ENCODE results near the gene ABCD3. TPM values are rescaled to one million over a fixed set of nuclear protein-coding genes. Genes with fewer than 3 reads are reported as not detected.

The ABCD3 gene
- total and polyA plus RNA-seq, 2 of the 4 experiments (the other 2 are of a cell fraction) = 13.6 to 32.6 TPM

DNA sequence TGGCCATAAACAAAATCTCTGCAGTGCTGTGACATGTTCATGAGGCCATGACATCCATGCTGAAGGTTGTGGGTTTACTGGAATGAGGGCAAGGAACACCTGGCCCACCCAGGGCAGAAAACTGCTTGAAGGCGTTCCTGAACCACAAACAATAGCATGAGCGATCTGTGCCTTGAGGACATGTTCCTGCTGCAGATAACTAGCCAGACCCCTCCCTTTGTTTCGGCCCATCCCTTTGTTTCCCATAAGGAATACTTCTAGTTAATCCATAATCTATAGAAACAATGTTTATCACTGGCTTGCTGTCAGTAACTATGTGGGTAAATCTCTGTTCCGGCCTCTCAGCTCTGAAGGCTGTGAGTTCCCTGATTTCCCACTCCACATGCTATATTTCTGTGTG is 28.9 kb upstream of the ABCD3 start:
- H3K4me2 ChIP-seq (ENCODE audit: low read depth, low read length) = no peak overlapping the region
- no peak overlapping the region for H2BK20ac ChIP-seq (ENCODE audit: low read depth, low read length)
- no peak overlapping the region for H4K8ac ChIP-seq (ENCODE audit: low read depth in 2 of 2, low read length in 2 of 2)
- no peak overlapping the region for H3K14ac ChIP-seq (replicated peaks; ENCODE audit: low read depth, low read length)
- H3K56ac ChIP-seq (ENCODE audit: extremely low read depth, insufficient read depth, low read length) = no peak overlapping the region
- peaks cover 1% of the 10 kb centered on the region; the same call in 1 of the 2 replicates for H3K4me1 ChIP-seq (ENCODE audit: control insufficient read depth, insufficient read depth, low read length)
- H2AK5ac ChIP-seq (ENCODE audit: low read depth, low read length) = no peak overlapping the region
- no peak overlapping the region for H2BK120ac ChIP-seq (ENCODE audit: low read depth, low read length)
- in situ Hi-C loops (cut with MboI; ENCODE audit: low sequenced_read_pairs) (no loop called here), dilution Hi-C loops (cut with HindIII; ENCODE audit: low sequenced_read_pairs, unreplicated experiment) (no loop called here), intact Hi-C loops (cut with micrococcal nuclease) (loop anchor here (1.0 kb wide), 1 partner anchor 20 kb away; no protein-coding TSS in a partner anchor)
- H3K27me3 ChIP-seq (ENCODE audit: control insufficient read depth, insufficient read depth, low read length) = peaks cover 3% of the 10 kb centered on the region; the same call in 1 of the 2 replicates
- H2AK9ac ChIP-seq (replicated peaks; ENCODE audit: low read depth, low read length, poor library complexity) = no peak overlapping the region
- no peaks in the 10 kb centered on the region for H4K20me1 ChIP-seq (ENCODE audit: insufficient read depth, low read length)
- H2BK15ac ChIP-seq (ENCODE audit: low read depth, low read length) = no peak overlapping the region
- no peak overlapping the region for H4K5ac ChIP-seq (ENCODE audit: low read depth, low read length)
- H2BK5ac ChIP-seq (ENCODE audit: low read depth, low read length, poor library complexity, severe bottlenecking) = no peak overlapping the region
- no peaks in the 10 kb centered on the region for H3K36me3 ChIP-seq (ENCODE audit: control insufficient read depth, insufficient read depth, low read length)
- ChIA-PET CTCF (no interaction called here), POLR2A (ENCODE audit: unreplicated experiment) (no interaction called here)
- WGBS, 2 experiments (ENCODE audit: extremely low coverage in 2 of 2, insufficient read length in 1 of 2) = 80% methylated on average over 1 of the region's 4 CpGs; no CpG with 5 or more reads in 1 of the 2 experiments
- H3K4me3 ChIP-seq (ENCODE audit: insufficient read depth, low read depth, low read length) = no peak overlapping the region
- no peaks in the 10 kb centered on the region for H3K79me1 ChIP-seq (ENCODE audit: low read depth in 1 of 2, low read length in 2 of 2)
- no peak overlapping the region for H3K4ac ChIP-seq (ENCODE audit: low read depth, low read length)
- TF ChIP-seq, protein P1, sequence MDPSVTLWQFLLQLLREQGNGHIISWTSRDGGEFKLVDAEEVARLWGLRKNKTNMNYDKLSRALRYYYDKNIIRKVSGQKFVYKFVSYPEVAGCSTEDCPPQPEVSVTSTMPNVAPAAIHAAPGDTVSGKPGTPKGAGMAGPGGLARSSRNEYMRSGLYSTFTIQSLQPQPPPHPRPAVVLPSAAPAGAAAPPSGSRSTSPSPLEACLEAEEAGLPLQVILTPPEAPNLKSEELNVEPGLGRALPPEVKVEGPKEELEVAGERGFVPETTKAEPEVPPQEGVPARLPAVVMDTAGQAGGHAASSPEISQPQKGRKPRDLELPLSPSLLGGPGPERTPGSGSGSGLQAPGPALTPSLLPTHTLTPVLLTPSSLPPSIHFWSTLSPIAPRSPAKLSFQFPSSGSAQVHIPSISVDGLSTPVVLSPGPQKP (IDR thresholded peaks at IDR 0.05; ENCODE audit: borderline replicate concordance, low read depth, low read length) = no peak
- TF ChIP-seq, protein P2, sequence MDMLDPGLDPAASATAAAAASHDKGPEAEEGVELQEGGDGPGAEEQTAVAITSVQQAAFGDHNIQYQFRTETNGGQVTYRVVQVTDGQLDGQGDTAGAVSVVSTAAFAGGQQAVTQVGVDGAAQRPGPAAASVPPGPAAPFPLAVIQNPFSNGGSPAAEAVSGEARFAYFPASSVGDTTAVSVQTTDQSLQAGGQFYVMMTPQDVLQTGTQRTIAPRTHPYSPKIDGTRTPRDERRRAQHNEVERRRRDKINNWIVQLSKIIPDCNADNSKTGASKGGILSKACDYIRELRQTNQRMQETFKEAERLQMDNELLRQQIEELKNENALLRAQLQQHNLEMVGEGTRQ (IDR thresholded peaks at IDR 0.05; ENCODE audit: low read depth, low read length) = no peak
- no peak for TF ChIP-seq RFX5 (IDR thresholded peaks at IDR 0.05; ENCODE audit: low read depth, low read length)
- no peak for TF ChIP-seq BHLHE40 (IDR thresholded peaks at IDR 0.05; ENCODE audit: low read depth, low read length)
- TF ChIP-seq, protein P3, sequence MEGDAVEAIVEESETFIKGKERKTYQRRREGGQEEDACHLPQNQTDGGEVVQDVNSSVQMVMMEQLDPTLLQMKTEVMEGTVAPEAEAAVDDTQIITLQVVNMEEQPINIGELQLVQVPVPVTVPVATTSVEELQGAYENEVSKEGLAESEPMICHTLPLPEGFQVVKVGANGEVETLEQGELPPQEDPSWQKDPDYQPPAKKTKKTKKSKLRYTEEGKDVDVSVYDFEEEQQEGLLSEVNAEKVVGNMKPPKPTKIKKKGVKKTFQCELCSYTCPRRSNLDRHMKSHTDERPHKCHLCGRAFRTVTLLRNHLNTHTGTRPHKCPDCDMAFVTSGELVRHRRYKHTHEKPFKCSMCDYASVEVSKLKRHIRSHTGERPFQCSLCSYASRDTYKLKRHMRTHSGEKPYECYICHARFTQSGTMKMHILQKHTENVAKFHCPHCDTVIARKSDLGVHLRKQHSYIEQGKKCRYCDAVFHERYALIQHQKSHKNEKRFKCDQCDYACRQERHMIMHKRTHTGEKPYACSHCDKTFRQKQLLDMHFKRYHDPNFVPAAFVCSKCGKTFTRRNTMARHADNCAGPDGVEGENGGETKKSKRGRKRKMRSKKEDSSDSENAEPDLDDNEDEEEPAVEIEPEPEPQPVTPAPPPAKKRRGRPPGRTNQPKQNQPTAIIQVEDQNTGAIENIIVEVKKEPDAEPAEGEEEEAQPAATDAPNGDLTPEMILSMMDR (conservative IDR thresholded peaks at IDR 0.05; ENCODE audit: low read depth, low read length) = no peak
- no peak for TF ChIP-seq RCOR1 (IDR thresholded peaks at IDR 0.05; ENCODE audit: insufficient replicate concordance, low read length)
- H3K23ac ChIP-seq (ENCODE audit: low read depth, low read length) = no peak overlapping the region
- DNase-seq (no peak), ATAC-seq (ENCODE audit: low read depth) (no peak)
- BruUV-seq (replicated peaks) = no TSS peak
- 0 out of 2 replicates have a peak, but pooled peaks cover 3% of the 10 kb centered on the region for H3K9me1 ChIP-seq (ENCODE audit: insufficient read depth, low read length)
- no peak overlapping the region for H3K27ac ChIP-seq (ENCODE audit: insufficient read depth, low read length)
- H2AFZ ChIP-seq (replicated peaks; ENCODE audit: low read length, poor library complexity) = no peak overlapping the region
- no peak overlapping the region for H3K9ac ChIP-seq (ENCODE audit: low read depth, low read length)
- no peak overlapping the region for H4K91ac ChIP-seq (ENCODE audit: insufficient read depth, low read depth, low read length)
- H3K9me3 ChIP-seq (ENCODE audit: control insufficient read depth, insufficient read depth, low read length) = no peaks in the 10 kb centered on the region
- no peak overlapping the region for H3K18ac ChIP-seq (ENCODE audit: low read depth, low read length)
